SK-N-SH (cell line): ENCODE results near the gene MAP3K9. TPM values are rescaled to one million over a fixed set of nuclear protein-coding genes. Genes with fewer than 3 reads are reported as not detected.

ENCODE experiments used
- CTCF ChIA-PET: fragments of 300-600, 350-600 bp; formaldehyde crosslinking; extraction: SDS; loops from one replicate; lab custom pipeline; 2021; lab: Yijun Ruan, JAX
- POLR2A ChIA-PET: fragments of 350-600 bp; sonication (Branson Sonifier 250); formaldehyde crosslinking; extraction: SDS; loops from one replicate; lab custom pipeline; 2020; ENCODE audit warnings: antibody characterized with exemption, inconsistent platforms; lab: Yijun Ruan, JAX
- DNase-seq: peaks from one replicate; pipeline ENCODE4 v3.0.0; 2012
- H2AFZ ChIP-seq: fragments of 200-600 bp; sonication (generic); 2 replicates; pipeline ENCODE4 v1.8.1; 2016; ENCODE audit warnings: antibody characterized with exemption, mild to moderate bottlenecking, low read depth
- H3F3A ChIP-seq: fragments of 200-600 bp; sonication (generic); replicated peaks from 2 replicates; pipeline ENCODE3; 2016; ENCODE audit warnings: antibody characterized with exemption, mild to moderate bottlenecking; ENCODE audit not compliant: insufficient read depth
- H3K27ac ChIP-seq, 2 experiments: fragments of 200-500 bp in 1 of 2; fragments of 200-600 bp in 1 of 2; sonication (Bioruptor generic) in 1 of 2; sonication (generic), shearing (Covaris generic) in 1 of 2; 2 replicates each; pipeline versions ENCODE4 v1.5.1 to v1.6.1; 2014 to 2016; ENCODE audit warnings: low read depth in 2 of 2, inconsistent platforms in 1 of 2, low read length in 1 of 2, mild to moderate bottlenecking in 1 of 2, mixed read lengths in 1 of 2
- H3K27me3 ChIP-seq: fragments of 200-600 bp; sonication (generic), shearing (Covaris generic); 2 replicates; pipeline ENCODE4 v1.6.1; 2016; ENCODE audit warnings: mixed run types; ENCODE audit not compliant: insufficient read depth
- H3K36me3 ChIP-seq, 2 experiments: fragments of 200-500 bp in 1 of 2; fragments of 200-600 bp in 1 of 2; sonication (Bioruptor generic) in 1 of 2; sonication (generic) in 1 of 2; replicated peaks in 1 of 2; 2 replicates each; pipeline versions ENCODE3 to v1.5.1; 2014 to 2016; ENCODE audit warnings: low read length in 1 of 2, mild to moderate bottlenecking in 1 of 2; ENCODE audit not compliant: insufficient read depth in 2 of 2, control insufficient read depth in 1 of 2
- H3K4me1 ChIP-seq, 2 experiments: fragments of 200-500 bp in 1 of 2; fragments of 200-600 bp in 1 of 2; sonication (Bioruptor generic) in 1 of 2; sonication (generic), shearing (Covaris generic) in 1 of 2; 2 replicates each; pipeline versions ENCODE4 v1.5.1 to v1.6.1; 2014 to 2016; ENCODE audit warnings: low read depth in 1 of 2, low read length in 1 of 2, mixed run types in 1 of 2; ENCODE audit not compliant: insufficient read depth in 2 of 2, control insufficient read depth in 1 of 2
- H3K4me2 ChIP-seq: fragments of 200-600 bp; sonication (generic), shearing (Covaris generic); 2 replicates; pipeline ENCODE4 v1.6.1; 2017; ENCODE audit warnings: mixed run types
- H3K4me3 ChIP-seq, 2 experiments: fragments of 200-500 bp in 1 of 2; fragments of 200-600 bp in 1 of 2; sonication (Bioruptor generic) in 1 of 2; sonication (generic), shearing (Covaris generic) in 1 of 2; 2 replicates each; pipeline versions ENCODE4 v1.5.1 to v1.8.1; 2014 to 2016; ENCODE audit warnings: low read depth in 2 of 2, inconsistent platforms in 1 of 2, low read length in 1 of 2, mild to moderate bottlenecking in 1 of 2, mixed read lengths in 1 of 2, moderate library complexity in 1 of 2
- H3K79me2 ChIP-seq: fragments of 200-600 bp; sonication (generic); 2 replicates; pipeline ENCODE4 v1.8.1; 2017; ENCODE audit warnings: mild to moderate bottlenecking; ENCODE audit not compliant: insufficient read depth
- H3K9ac ChIP-seq: fragments of 200-600 bp; sonication (generic); 2 replicates; pipeline ENCODE4 v1.6.1; 2017; ENCODE audit warnings: mixed run types
- H3K9me2 ChIP-seq: fragments of 200-600 bp; sonication (generic); 2 replicates; pipeline ENCODE4 v1.6.1; 2017; ENCODE audit warnings: mixed run types
- H3K9me3 ChIP-seq: fragments of 200-600 bp; sonication (generic); 2 replicates; pipeline ENCODE4 v1.6.1; 2017; ENCODE audit warnings: mixed run types, mild to moderate bottlenecking, moderate library complexity
- H4K20me1 ChIP-seq: fragments of 200-600 bp; sonication (generic); 2 replicates; pipeline ENCODE4 v1.6.1; 2017; ENCODE audit warnings: mild to moderate bottlenecking, mixed run types; ENCODE audit not compliant: insufficient read depth
- ELF1 ChIP-seq: IDR thresholded peaks from 2 replicates; pipeline ENCODE4 v1.4.0; 2012
- EP300 ChIP-seq, 2 experiments: IDR thresholded peaks; 2 replicates each; pipeline versions ENCODE4 v1.4.0 to v1.6.1; 2012; ENCODE audit warnings: borderline replicate concordance in 1 of 2, low read depth in 1 of 2, low read length in 1 of 2
- EZH2phosphoT487 ChIP-seq: fragments of 200-600 bp; sonication (generic); IDR thresholded peaks from 2 replicates; pipeline ENCODE4 v1.6.1; 2017; ENCODE audit warnings: low read depth, mixed run types, mild to moderate bottlenecking, antibody characterized with exemption, moderate library complexity, borderline replicate concordance
- FOXJ3 ChIP-seq: sonication (generic); formaldehyde crosslinking; IDR thresholded peaks from 2 replicates; pipeline ENCODE4 v1.5.1; 2020; ENCODE audit warnings: mild to moderate bottlenecking, missing genetic modification reagents
- FOXM1 ChIP-seq: IDR thresholded peaks from 2 replicates; pipeline ENCODE4 v1.4.0; 2012; ENCODE audit warnings: low read depth, mild to moderate bottlenecking
- GABPA ChIP-seq: IDR thresholded peaks from 2 replicates; pipeline ENCODE4 v1.4.0; 2012; ENCODE audit warnings: low read depth, mild to moderate bottlenecking
- GATA2 ChIP-seq: sonication (generic); formaldehyde crosslinking; IDR thresholded peaks from 2 replicates; pipeline ENCODE4 v1.5.0; 2020; ENCODE audit warnings: mild to moderate bottlenecking, missing genetic modification reagents
- JUND ChIP-seq: IDR thresholded peaks from 2 replicates; pipeline ENCODE4 v1.4.0; 2012
- NRF1 ChIP-seq: IDR thresholded peaks from 2 replicates; pipeline ENCODE4 v1.6.1; 2012; ENCODE audit warnings: low read depth, mild to moderate bottlenecking, low read length
- POLR2AphosphoS5 ChIP-seq: IDR thresholded peaks from 2 replicates; pipeline ENCODE4 v1.6.1; 2012; ENCODE audit warnings: low read depth, low read length
- RAD21 ChIP-seq: IDR thresholded peaks from 2 replicates; pipeline ENCODE4 v1.6.1; 2012; ENCODE audit warnings: mild to moderate bottlenecking, low read length
- RCOR1 ChIP-seq: fragments of 150-350 bp; IDR thresholded peaks from 2 replicates; pipeline ENCODE4 v1.6.1; 2017; ENCODE audit warnings: antibody characterized with exemption, low read length
- SIN3A ChIP-seq: IDR thresholded peaks from 2 replicates; pipeline ENCODE4 v1.6.1; 2012; ENCODE audit warnings: low read depth, mild to moderate bottlenecking, low read length, moderate library complexity, borderline replicate concordance
- TAF1 ChIP-seq: IDR thresholded peaks from 2 replicates; pipeline ENCODE4 v1.6.1; 2012; ENCODE audit warnings: low read depth, mild to moderate bottlenecking, low read length, moderate library complexity, borderline replicate concordance
- TCF12 ChIP-seq: IDR thresholded peaks from 2 replicates; pipeline ENCODE4 v1.4.0; 2012
- TEAD4 ChIP-seq: IDR thresholded peaks from 2 replicates; pipeline ENCODE4 v1.4.0; 2012; ENCODE audit warnings: mild to moderate bottlenecking, borderline replicate concordance; ENCODE audit not compliant: insufficient read depth
- YY1 ChIP-seq: IDR thresholded peaks from 2 replicates; pipeline ENCODE4 v1.4.0; 2012; ENCODE audit warnings: low read depth, mild to moderate bottlenecking
- WGBS: methylation state at CpG from one replicate; pipeline ENCODE4 v1.1.6; 2017; ENCODE audit warnings: low lambda C conversion rate; 5-methylcytosine and 5-hydroxymethylcytosine counted together
- polyA plus RNA-seq, 3 experiments: library from polyadenylated mRNA; depleted of rRNA; stranded (reverse); fragments of >200 nt; gene quantifications; 2 replicates each; pipeline ENCODE4 v1.2.3, GENCODE V29; 2012
- TF ChIP-seq, protein P1 (sequence below): fragments of 200-600 bp; sonication (generic); IDR thresholded peaks from 2 replicates; pipeline ENCODE4 v1.6.1; 2017; ENCODE audit warnings: antibody characterized with exemption, mild to moderate bottlenecking, moderate library complexity
- TF ChIP-seq, protein P2 (sequence below): IDR thresholded peaks from 2 replicates; pipeline ENCODE4; 2012
- TF ChIP-seq, protein P3 (sequence below): fragments of 150-350 bp; IDR thresholded peaks from 2 replicates; pipeline ENCODE4 v1.6.1; 2016; ENCODE audit warnings: mild to moderate bottlenecking, low read depth, low read length
- TF ChIP-seq, protein P4 (sequence below): IDR thresholded peaks from 2 replicates; pipeline ENCODE4 v1.4.0; 2012; ENCODE audit warnings: low read depth
- TF ChIP-seq, protein P5 (sequence below): IDR thresholded peaks from 2 replicates; pipeline ENCODE4 v1.4.0; 2012; ENCODE audit warnings: low read depth, borderline replicate concordance

Gene MAP3K9
- polyA plus RNA-seq, 1 of the 3 experiments (the other 2 are of a cell fraction), result 2.0 TPM

DNA sequence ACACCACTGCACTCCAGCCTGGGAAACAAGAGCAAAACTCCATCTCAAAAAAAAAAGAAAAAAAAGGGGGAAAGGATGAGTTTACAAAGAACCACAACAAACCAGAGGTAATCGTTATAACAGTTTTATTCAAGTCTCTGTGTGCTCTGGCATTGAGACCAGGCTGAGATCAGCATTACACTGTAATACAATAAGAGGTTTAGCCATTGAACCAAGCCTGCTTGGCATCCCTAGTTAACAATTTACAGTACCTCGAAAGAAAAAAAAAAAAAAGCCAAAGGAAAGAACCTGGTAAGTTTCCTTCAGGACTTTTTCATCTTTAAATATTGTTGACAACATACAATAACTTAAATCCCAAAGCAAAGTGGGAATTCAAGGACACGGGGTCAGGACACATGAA is 86.9 kb downstream of the MAP3K9 start:
- Histone ChIP-seq H3K79me2 (no peaks in the 10 kb centered on the region), H3K4me1 (no peaks in the 10 kb centered on the region), H3K9me2 (no peaks in the 10 kb centered on the region), H3K4me2 (no peak overlapping the region), H2AFZ (no peak overlapping the region), H3F3A (no peaks in the 10 kb centered on the region), H3K36me3 (no peaks in the 10 kb centered on the region), H3K9me3 (no peaks in the 10 kb centered on the region), H3K27ac (no peak overlapping the region), H3K9ac (no peak overlapping the region), H3K4me3 (no peak overlapping the region), H4K20me1 (no peaks in the 10 kb centered on the region), H3K27me3 (no peaks in the 10 kb centered on the region)
- TF ChIP-seq FOXM1, result no peak
- no peak for TF ChIP-seq RCOR1
- no peak for TF ChIP-seq TEAD4
- TF ChIP-seq POLR2AphosphoS5, result no peak
- TF ChIP-seq, protein P1, sequence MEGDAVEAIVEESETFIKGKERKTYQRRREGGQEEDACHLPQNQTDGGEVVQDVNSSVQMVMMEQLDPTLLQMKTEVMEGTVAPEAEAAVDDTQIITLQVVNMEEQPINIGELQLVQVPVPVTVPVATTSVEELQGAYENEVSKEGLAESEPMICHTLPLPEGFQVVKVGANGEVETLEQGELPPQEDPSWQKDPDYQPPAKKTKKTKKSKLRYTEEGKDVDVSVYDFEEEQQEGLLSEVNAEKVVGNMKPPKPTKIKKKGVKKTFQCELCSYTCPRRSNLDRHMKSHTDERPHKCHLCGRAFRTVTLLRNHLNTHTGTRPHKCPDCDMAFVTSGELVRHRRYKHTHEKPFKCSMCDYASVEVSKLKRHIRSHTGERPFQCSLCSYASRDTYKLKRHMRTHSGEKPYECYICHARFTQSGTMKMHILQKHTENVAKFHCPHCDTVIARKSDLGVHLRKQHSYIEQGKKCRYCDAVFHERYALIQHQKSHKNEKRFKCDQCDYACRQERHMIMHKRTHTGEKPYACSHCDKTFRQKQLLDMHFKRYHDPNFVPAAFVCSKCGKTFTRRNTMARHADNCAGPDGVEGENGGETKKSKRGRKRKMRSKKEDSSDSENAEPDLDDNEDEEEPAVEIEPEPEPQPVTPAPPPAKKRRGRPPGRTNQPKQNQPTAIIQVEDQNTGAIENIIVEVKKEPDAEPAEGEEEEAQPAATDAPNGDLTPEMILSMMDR, result no peak
- no peak for TF ChIP-seq ELF1
- no peak for TF ChIP-seq SIN3A
- TF ChIP-seq NRF1, result no peak
- TF ChIP-seq GATA2 (CRISPR knock-in tag), result no peak
- no peak for TF ChIP-seq EP300 (IDR thresholded peaks at IDR 0.05; ENCODE audit: borderline replicate concordance in 1 of 2, low read depth in 1 of 2, low read length in 1 of 2)
- no peak for TF ChIP-seq TCF12
- TF ChIP-seq TAF1, result no peak
- TF ChIP-seq, protein P2, sequence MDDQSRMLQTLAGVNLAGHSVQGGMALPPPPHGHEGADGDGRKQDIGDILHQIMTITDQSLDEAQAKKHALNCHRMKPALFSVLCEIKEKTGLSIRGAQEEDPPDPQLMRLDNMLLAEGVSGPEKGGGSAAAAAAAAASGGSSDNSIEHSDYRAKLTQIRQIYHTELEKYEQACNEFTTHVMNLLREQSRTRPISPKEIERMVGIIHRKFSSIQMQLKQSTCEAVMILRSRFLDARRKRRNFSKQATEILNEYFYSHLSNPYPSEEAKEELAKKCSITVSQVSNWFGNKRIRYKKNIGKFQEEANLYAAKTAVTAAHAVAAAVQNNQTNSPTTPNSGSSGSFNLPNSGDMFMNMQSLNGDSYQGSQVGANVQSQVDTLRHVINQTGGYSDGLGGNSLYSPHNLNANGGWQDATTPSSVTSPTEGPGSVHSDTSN, result no peak
- TF ChIP-seq, protein P3, sequence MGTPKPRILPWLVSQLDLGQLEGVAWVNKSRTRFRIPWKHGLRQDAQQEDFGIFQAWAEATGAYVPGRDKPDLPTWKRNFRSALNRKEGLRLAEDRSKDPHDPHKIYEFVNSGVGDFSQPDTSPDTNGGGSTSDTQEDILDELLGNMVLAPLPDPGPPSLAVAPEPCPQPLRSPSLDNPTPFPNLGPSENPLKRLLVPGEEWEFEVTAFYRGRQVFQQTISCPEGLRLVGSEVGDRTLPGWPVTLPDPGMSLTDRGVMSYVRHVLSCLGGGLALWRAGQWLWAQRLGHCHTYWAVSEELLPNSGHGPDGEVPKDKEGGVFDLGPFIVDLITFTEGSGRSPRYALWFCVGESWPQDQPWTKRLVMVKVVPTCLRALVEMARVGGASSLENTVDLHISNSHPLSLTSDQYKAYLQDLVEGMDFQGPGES, result no peak
- ChIA-PET POLR2A (no interaction called here), CTCF (interaction anchor here (1.1 to 2.6 kb wide), 2 partner anchors 9 to 14 kb away, joined by 5 to 21 read pairs; no protein-coding TSS in a partner anchor)
- DNase-seq, result no peak
- WGBS, result 72% methylated on average over 3 of the region's 3 CpGs

DNA sequence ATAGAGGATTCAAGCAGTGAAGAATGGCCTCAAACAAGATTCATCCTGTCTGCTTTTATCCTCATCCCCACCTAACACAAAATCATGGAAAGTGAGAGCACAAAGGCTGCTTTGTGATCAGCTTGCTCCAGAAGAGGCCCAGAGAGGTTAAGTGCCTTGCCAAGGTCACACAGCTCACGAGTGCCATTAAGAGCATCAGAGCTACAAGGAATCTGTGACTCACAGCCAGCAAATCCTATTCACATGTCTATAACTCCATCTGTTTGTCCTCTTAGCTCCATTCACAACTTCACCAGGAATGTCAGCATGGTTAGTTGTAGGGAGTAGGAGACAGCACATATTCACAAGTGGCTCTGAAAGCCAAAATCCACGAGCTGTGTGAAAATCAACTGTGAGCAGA is 87.8 kb downstream of the MAP3K9 start:
- POLR2A ChIA-PET, result no interaction called here
- H3K4me2 ChIP-seq, result no peak overlapping the region
- H3F3A ChIP-seq, result no peaks in the 10 kb centered on the region
- H3K36me3 ChIP-seq, result no peaks in the 10 kb centered on the region
- no peaks in the 10 kb centered on the region for H3K9me2 ChIP-seq
- H3K9ac ChIP-seq, result no peak overlapping the region
- DNase-seq, result no peak
- 75% methylated on average over 2 of the region's 2 CpGs for WGBS
- H3K4me1 ChIP-seq, result peaks cover 0 to 7% of the 10 kb centered on the region in 2 experiments; a peak in 2 of 4 replicates
- CTCF ChIA-PET, result interaction anchor here (0.8 to 2.6 kb wide), 3 partner anchors 8 to 903 kb away, joined by 3 to 21 read pairs (median 6); no protein-coding TSS in a partner anchor
- TF ChIP-seq FOXM1 (no peak), RCOR1 (no peak), YY1 (no peak), JUND (no peak), NRF1 (no peak), EZH2phosphoT487 (no peak), GABPA (no peak), RAD21 (no peak), POLR2AphosphoS5 (no peak), FOXJ3 (CRISPR knock-in tag) (no peak), TCF12 (no peak)
- TF ChIP-seq, protein P4, sequence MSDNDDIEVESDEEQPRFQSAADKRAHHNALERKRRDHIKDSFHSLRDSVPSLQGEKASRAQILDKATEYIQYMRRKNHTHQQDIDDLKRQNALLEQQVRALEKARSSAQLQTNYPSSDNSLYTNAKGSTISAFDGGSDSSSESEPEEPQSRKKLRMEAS, result no peak
- TF ChIP-seq, protein P5, sequence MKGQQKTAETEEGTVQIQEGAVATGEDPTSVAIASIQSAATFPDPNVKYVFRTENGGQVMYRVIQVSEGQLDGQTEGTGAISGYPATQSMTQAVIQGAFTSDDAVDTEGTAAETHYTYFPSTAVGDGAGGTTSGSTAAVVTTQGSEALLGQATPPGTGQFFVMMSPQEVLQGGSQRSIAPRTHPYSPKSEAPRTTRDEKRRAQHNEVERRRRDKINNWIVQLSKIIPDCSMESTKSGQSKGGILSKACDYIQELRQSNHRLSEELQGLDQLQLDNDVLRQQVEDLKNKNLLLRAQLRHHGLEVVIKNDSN, result no peak
- no peaks in the 10 kb centered on the region for H3K27me3 ChIP-seq
- no peak overlapping the region for H3K4me3 ChIP-seq
- H3K9me3 ChIP-seq, result no peaks in the 10 kb centered on the region
- no peaks in the 10 kb centered on the region for H4K20me1 ChIP-seq
- no peaks in the 10 kb centered on the region for H3K79me2 ChIP-seq
- no peak overlapping the region for H3K27ac ChIP-seq
- H2AFZ ChIP-seq, result no peak overlapping the region
